Neural crest cell (in vitro differentiated cells): Measurements from ENCODE around the gene SELENOV. TPM values are rescaled to one million over a fixed set of nuclear protein-coding genes. Genes with fewer than 3 reads are reported as not detected.

Source experiments
- DNase-seq: peaks from one replicate; pipeline ENCODE4 v3.0.0; 2021; ENCODE audit warnings: low read depth, mixed read lengths, low spot score
- H3K27ac Mint-ChIP-seq: one replicate; pipeline ENCODE4 v1.8.0; 2021; ENCODE audit warnings: mild to moderate bottlenecking, mixed read lengths; ENCODE audit not compliant: unreplicated experiment
- H3K27me3 Mint-ChIP-seq: 2 replicates; pipeline ENCODE4 v1.8.0; 2021; ENCODE audit warnings: low read depth, mild to moderate bottlenecking, mixed read lengths
- H3K36me3 Mint-ChIP-seq: 2 replicates; pipeline ENCODE4 v1.8.0; 2021; ENCODE audit warnings: low read depth, mild to moderate bottlenecking, mixed read lengths
- H3K4me1 Mint-ChIP-seq: 2 replicates; pipeline ENCODE4 v1.8.0; 2021; ENCODE audit warnings: mixed read lengths
- H3K4me3 Mint-ChIP-seq: one replicate; pipeline ENCODE4 v1.8.0; 2021; ENCODE audit warnings: mild to moderate bottlenecking, mixed read lengths
- H3K9me3 Mint-ChIP-seq: 2 replicates; pipeline ENCODE4 v1.8.0; 2021; ENCODE audit warnings: mixed read lengths
- total RNA-seq: library from RNA; stranded (reverse); gene quantifications from 2 replicates; pipeline ENCODE4 v1.2.1, GENCODE V29; 2021
- TF ChIP-seq, protein P1 (sequence below): fragments of 200-600 bp; sonication (generic); conservative IDR thresholded peaks from 2 replicates; pipeline ENCODE4 v1.5.0; 2021; ENCODE audit warnings: antibody characterized with exemption, mild to moderate bottlenecking

SELENOV gene
- total RNA-seq, 1 donor from 2014 or later = not detected

DNA sequence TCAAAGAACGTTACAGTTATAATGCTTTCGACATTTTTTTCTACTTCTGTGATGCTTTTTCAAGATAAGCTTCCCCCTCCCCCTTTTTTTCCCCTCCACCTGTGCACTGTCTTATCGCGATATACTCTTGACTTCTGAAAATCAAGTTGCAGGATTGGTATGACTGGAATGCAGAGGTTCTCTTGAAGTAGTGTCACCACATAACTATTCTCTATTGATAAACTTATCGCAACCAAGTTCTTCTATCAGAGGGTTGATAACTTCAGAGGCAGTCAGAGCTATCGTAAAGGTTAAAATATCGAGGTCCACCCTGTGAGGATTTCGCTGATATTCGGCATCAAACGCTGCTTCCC lies 24.2 kb downstream of the SELENOV start:
- no peak for DNase-seq
- peak overlapping the region; percentile 96 for H3K4me3 Mint-ChIP-seq

DNA sequence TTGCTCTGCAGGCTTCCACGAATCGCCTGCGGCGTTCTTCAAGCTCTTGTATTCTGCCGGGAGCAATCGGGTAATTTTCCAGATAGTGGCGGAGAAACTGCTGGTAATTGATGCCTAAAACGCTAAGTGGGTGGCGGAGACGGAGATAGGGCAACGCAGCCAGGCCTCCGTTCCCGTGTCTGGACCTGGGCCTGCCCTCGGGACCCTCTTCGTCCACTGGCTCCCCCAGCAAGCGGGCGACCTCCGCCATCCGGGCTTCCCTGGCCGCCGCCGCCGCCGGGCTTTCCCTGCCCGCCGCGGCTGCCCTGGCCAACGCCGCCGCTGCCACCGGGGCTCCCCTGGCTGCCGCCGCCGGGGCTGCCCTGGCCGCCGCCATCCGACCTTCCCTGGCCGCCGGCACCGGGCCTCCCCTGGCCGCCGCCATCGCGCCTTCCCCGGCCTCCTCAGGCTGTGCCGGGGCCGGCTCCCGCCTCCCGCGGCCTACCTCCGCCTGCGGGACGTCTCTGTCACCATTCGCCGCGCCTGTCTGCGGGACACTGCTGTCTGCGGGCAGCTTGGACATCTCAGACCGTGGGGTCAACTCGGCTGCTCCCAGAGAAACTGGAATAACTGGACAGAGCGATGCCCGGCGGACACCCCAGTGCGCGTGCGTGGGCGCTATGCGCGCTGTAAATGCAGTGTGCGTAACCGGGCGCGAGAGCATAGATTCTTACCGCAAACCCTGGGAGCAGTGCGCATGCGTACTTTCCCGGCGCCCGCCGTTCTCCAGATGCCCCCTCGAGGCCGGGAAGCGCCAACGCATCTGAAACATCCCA lies 24.8 kb downstream of the SELENOV start, which contains the start of gene EID2:
EID2 (minus strand) TSS at position 644 of the 815 bp plus-strand sequence; CDS start at position 562, 82 bp downstream.
- peak; percentile 97 for DNase-seq
- Mint-ChIP-seq H3K4me1 (peaks cover 44% of the 10 kb centered on the region), H3K27me3 (peaks cover 9% of the 10 kb centered on the region), H3K36me3 (no peaks in the 10 kb centered on the region), H3K27ac (peak within 1 kb of the TSS; percentile 96), H3K4me3 (peak within 1 kb of the TSS; percentile 97), H3K9me3 (no peaks in the 10 kb centered on the region)
- TF ChIP-seq, protein P1, sequence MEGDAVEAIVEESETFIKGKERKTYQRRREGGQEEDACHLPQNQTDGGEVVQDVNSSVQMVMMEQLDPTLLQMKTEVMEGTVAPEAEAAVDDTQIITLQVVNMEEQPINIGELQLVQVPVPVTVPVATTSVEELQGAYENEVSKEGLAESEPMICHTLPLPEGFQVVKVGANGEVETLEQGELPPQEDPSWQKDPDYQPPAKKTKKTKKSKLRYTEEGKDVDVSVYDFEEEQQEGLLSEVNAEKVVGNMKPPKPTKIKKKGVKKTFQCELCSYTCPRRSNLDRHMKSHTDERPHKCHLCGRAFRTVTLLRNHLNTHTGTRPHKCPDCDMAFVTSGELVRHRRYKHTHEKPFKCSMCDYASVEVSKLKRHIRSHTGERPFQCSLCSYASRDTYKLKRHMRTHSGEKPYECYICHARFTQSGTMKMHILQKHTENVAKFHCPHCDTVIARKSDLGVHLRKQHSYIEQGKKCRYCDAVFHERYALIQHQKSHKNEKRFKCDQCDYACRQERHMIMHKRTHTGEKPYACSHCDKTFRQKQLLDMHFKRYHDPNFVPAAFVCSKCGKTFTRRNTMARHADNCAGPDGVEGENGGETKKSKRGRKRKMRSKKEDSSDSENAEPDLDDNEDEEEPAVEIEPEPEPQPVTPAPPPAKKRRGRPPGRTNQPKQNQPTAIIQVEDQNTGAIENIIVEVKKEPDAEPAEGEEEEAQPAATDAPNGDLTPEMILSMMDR = peak; percentile 77

More for the DNA sequence above, 24.2 kb downstream of the SELENOV start:
- H3K27ac Mint-ChIP-seq = peak overlapping the region; percentile 65
- TF ChIP-seq, protein P1 = no peak
- H3K36me3 Mint-ChIP-seq = no peaks in the 10 kb centered on the region
- H3K27me3 Mint-ChIP-seq = peaks cover 6% of the 10 kb centered on the region
- peaks cover 44% of the 10 kb centered on the region for H3K4me1 Mint-ChIP-seq
- H3K9me3 Mint-ChIP-seq = no peaks in the 10 kb centered on the region

DNA sequence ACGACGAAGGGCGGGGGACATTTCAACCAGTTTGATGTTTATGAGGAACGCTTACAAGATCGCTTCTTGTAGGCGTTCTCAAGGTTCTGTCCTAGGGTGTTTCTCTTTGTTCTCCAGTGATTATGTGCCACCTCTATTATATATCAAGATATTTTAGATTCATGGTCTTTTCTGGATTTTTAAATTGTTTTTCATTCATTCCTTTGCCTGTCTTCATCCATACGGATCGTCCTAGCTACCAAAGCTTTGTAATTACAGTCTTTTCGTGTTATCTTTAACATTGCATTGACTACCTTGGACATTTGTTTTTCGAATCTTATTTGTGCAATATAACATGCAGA lies 25.4 kb downstream of the SELENOV start:
- Mint-ChIP-seq H3K4me3 (peak overlapping the region; percentile 97), H3K9me3 (no peaks in the 10 kb centered on the region), H3K27ac (no peak overlapping the region), H3K36me3 (no peaks in the 10 kb centered on the region), H3K4me1 (peaks cover 44% of the 10 kb centered on the region), H3K27me3 (peaks cover 12% of the 10 kb centered on the region)
- TF ChIP-seq, protein P1 = peak; percentile 5
- no peak for DNase-seq

DNA sequence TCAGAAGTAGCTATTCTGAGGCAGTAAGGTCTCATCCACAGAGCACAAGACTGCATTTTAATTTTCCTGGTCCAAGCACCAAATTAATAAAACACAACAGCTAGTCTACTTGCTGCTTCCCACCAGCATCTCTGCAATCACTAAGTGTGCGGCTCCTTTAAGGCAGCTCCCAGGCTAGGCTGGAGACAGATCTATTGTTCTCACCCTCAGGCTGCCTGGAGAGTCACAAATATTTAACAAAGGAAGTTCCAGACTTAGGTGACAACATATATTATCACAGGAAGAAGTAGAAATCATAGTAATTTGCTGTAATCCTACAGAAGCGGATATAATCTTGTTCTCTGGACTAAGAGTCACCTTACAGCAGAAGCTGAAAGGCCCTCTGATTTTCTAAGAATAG lies 27.3 kb downstream of the SELENOV start:
- peaks cover 36% of the 10 kb centered on the region for H3K4me1 Mint-ChIP-seq
- no peak overlapping the region for H3K27ac Mint-ChIP-seq
- no peak for DNase-seq
- peak overlapping the region; percentile 81 for H3K4me3 Mint-ChIP-seq
- H3K9me3 Mint-ChIP-seq = no peaks in the 10 kb centered on the region
- peaks cover 24% of the 10 kb centered on the region for H3K27me3 Mint-ChIP-seq
- H3K36me3 Mint-ChIP-seq = no peaks in the 10 kb centered on the region
- TF ChIP-seq, protein P1 = no peak

DNA sequence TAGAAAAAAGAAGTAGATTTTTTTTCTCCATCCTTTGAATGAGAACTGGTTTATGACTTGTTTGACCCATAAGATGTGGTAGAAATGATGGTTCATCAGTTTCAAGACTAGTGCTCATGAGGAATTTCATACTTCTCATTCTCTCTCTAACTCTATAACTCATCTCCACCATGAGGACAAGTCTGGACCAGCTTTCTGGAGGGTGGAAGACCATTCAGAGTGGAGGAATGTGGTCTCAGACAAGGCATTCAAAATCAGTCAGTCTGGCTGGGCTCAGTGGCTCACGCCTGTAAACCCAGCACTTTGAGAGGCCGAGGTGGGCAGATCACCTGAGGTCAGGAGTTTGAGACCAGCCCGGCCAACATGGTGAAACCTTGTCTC lies 28.5 kb downstream of the SELENOV start:
- TF ChIP-seq, protein P1 = no peak
- no peak for DNase-seq
- Mint-ChIP-seq H3K36me3 (no peaks in the 10 kb centered on the region), H3K4me3 (no peak overlapping the region), H3K9me3 (no peaks in the 10 kb centered on the region), H3K27ac (no peak overlapping the region), H3K4me1 (peaks cover 31% of the 10 kb centered on the region), H3K27me3 (peaks cover 26% of the 10 kb centered on the region)
